ENCODE measurements around the gene SPIB.
"Not testable (repeated sequence)": the region's sequence is repeated elsewhere in the genome, so short reads cannot be mapped to it uniquely, and the experiment has no call there.

The SPIB gene

DNA sequence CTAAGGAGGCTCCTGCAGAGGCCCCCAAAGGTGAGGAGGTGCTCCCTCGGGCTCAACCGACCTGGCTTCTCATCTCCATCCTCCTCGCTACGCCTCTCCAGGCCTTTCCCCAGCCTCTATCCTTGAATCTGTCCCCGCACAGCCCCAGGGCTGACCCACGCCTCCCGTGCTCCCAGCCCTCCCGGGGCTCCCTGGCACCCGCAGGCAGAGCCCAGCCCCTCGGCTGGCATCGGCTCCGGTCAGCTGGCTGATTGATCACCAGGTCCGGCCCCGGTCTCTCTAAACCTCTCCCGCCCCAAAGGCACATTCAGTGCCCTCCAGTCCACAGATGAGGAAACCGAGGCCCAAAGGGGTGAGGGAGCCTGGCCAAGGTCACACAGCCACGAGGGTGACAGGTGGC, 16.5 kb downstream of the SPIB start:
- DNase-seq, result no peak

DNA sequence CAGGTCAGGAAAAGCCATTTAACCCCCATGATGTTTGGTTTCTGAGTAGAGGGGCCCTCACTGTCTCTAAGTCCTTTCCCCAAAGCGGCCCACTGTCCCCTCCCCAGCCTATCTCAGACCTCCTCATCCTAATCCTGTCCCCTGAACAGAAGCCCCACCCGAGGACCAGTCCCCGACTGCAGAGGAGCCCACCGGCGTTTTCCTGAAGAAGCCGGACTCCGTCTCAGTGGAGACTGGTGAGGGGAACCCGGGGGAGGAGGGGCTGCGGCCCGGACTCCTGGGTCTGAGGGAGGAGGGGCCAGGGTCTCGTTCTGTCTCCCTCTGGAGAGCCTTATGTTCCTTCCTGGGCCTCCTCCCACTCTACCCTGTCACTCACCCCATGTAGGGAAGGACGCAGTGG, 16.9 kb downstream of the SPIB start:
- DNase-seq, result no peak

- no peak for DNase-seq
Measured at GRCh38 chr19:50437862-50438449, 19.2 kb downstream of the SPIB start.

DNA sequence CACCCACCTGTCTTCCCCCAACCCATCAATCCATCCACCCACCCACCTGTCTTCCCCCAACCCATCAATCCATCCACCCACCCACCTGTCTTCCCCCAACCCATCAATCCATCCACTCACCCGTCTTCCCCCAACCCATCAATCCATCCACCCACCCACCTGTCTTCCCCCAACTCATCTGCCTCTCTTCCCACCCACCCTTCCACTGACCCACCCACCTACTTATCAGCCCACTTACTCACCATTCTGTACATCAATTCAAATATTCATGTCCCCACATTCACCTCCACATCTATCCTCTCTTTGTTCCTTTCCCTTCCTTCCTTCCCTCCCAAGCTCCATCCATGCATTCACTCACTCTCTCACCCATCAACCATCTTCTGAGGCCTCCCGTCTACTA, 20.4 kb downstream of the SPIB start:
- not testable (repeated sequence) for DNase-seq

DNA sequence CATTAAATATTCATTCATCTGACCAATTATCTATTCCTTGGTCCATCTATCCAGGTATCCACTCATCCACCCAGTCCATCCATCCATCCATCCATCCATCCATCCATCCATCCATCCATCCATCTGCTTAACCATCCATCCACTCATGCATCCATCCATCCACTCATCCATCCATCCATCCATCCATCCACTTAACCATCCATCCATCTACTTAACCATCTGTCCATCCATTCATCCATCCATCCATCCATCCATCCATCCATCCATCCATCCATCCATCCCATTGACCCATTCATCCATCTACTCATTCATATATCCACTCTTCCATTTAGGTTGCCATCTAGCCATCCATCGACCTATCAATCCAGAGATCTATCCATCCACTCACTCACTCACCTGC, 25.3 kb downstream of the SPIB start:
- DNase-seq, result no peak

DNA sequence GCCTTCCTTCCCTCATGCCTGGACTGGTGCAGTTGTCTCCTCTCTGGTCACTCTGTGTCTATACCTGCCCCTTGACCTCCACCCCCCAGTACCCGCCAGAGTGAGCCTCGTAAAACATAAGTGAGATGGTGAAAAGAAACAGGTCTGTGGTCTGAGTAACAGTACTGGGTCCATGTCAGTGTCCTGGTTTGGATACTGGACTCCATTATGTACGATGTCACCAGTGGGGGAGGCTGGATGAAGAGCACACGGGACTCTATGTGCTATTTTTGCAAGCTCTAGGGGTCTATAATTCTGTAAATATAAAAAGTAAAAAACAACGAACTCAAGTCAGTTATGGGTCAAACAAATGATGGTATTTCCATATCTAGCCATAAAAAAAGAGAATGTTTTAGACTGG, 28.3 kb downstream of the SPIB start:
- no peak for DNase-seq

- no peak for DNase-seq
Measured at GRCh38 chr19:50447750-50448149, 29.0 kb downstream of the SPIB start.

DNA sequence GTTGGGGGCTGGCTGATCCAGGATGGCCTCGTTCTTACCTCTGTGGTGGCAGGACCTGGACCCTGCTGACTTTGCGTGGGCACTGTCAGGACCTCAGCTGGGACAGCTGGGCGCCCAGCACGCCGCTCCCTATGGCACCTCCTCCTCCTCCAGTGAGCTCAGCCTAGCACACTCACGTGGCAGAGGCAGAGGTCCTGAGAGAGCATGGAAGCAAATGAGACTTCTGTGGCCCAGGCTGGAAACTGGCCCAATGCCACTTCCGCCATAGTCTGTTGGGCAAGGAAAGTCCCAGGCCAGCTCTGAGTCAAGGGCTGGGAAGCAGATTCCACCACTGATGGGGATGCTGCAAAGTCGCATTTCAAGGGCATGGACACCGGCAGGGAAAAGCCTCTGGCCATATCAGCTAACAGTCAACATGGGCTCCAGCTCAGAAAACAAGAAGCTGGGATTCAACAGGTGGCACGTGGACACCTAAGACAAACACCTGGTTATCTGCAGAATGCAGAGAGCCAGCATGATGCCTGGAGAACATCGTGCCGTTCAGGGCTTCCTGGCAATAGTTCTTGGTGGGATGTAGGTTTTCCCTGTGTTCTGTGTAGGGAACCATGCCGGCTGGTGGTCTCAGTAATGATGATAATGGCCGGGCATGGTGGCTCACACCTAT, 30.6 kb downstream of the SPIB start:
- no peak for DNase-seq

DNA sequence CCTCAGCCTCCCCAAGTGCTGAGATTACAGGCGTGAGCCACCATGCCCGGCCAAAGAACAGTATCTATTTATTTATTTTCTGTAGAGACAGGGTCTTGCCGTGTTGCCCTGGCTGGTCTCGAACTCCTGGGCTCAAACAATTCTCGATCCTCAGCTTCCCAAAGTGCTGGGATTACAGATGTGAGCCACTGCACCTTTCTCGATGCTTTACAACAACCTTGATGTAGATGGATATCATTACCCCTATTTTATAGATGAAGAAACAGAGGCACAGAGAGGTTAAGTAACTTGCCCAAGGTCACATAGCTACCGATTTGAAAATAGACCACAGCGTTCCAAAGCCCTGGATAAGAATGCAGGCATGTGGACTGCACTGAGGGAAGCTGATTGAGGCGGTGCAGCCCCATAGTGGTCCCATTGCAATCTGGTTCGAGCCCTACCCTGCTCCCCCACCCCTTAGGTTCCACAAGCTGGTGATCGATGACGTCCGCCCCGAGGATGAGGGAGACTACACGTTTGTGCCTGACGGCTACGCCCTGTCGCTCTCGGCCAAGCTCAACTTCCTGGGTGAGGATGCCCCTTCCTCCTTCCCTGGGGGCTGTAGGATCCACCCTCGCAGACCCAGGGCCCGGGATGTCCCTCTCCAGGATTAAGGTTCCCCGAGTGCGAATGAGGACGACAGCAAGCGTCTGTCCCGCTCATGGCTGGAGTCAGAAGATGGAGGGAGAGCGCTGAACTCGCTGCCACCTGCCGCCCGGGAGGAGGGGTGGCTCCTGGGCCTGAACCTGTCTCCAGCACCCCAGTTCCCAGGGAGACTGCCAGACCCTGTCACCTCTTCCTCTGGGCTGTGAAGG, 31.9 kb downstream of the SPIB start:
- no peak for DNase-seq

DNA sequence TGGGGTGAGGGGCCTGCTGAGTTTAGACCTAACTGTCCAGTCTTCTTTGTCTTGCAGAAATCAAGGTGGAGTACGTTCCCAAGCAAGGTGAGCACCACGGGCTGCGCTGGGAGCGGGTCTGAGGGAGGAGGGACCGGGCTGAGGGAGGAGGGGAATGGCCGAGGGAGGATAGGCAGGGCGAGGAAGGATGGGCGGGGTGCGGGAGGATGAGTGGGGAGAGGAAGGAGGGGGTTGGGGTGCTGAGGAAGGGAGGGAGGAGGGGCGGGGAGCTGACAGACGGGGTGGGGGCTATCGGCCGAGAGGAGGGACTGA, 32.4 kb downstream of the SPIB start:
- DNase-seq, result no peak

DNA sequence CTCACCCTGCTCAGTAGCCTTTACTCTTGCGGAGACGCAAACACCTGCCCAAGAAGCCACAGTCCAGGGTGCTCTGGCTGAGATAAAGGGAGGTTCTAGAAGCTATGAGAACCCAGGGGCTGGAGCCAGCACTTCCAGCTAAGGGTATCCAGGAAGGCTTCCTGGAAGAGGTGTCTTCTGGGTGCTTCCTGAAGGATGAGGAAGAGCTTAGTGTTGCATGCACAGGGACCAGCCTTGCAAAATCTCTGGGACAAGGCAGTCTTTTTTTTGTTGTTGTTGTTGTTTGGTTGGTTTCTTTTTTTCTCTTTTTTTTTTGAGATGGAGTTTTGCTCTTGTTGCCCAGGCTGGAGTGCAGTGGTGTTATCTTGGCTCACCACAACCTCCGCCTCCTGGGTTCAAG, 34.5 kb downstream of the SPIB start:
- no peak for DNase-seq

GRCh38 chr19:50455992-50456391, 37.3 kb downstream of the SPIB start:
- DNase-seq, result no peak

GRCh38 chr19:50457300-50457699, 38.6 kb downstream of the SPIB start:
- DNase-seq, result no peak

DNA sequence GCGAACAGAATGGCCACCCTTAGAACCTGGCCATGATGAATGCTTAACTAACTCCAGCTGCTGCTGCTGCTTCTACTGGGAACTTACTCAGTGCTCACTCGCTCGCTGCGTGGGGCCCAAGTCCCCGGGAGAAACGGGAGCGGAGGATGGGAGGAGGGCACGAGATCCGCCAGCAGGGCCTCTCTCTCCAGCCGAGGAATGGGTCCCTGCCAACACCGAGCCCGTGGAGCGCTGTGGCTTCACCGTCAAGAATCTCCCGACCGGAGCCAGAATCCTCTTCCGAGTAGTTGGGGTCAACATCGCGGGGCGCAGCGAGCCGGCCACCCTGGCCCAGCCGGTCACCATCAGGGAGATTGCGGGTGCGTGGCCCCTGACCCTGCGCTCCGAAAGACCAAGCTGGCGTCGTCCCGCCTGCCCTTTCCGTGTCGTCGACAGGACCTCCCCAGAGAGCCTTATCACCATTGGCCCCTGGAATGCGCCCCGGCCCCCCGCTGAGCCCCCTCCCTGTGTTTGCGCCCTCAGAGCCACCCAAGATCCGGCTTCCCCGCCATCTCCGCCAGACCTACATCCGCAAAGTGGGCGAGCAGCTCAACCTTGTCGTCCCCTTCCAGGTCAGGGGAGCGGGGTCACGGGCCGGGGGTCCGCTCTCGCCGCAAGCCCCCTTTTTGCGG, 39.8 kb downstream of the SPIB start:
- no peak for DNase-seq

GRCh38 chr19:50459067-50459456, 40.3 kb downstream of the SPIB start:
- no peak for DNase-seq

- no peak for DNase-seq
Measured at GRCh38 chr19:50459638-50460037, 40.9 kb downstream of the SPIB start.

GRCh38 chr19:50460161-50460765, 41.5 kb downstream of the SPIB start:
- DNase-seq, result no peak

DNA sequence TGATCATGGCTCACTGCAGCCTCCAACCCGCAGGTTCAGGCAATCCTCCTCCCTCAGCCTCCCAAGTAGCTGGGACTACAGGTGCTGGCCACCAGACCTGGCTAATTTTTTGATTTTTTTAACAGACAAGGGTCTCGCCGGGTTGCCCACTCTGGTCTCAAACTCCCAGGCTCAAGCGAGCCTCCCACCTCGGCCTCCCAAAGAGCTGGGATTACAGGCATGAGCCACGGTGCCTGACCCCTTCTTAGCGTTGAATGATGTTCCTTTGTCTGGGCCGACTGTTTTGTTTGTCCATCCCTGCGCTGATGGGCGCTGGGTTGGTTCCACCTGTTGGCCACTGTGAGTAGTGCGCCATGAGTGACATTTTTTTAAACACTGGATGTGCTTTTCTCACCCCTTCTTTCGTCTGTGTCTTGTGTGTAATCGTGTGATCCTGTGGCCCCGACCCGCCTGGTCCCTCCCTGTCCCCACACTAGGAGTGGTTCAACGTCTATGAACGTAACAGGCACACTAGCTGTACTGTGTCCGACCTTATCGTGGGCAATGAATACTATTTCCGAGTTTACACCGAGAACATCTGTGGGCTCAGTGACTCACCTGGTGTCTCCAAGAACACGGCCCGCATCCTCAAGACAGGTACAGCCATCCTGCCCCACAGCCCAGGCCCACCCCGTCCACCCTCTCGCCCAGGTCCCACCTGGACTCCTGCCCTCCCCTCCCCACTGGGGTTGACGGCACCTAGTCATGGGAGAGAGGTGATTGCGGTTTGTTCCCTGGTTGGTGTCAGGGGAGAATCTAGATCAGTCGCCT, 42.5 kb downstream of the SPIB start:
- peak in 37 of 56 donors; percentile 1 to 66 (median 17) for DNase-seq

DNA sequence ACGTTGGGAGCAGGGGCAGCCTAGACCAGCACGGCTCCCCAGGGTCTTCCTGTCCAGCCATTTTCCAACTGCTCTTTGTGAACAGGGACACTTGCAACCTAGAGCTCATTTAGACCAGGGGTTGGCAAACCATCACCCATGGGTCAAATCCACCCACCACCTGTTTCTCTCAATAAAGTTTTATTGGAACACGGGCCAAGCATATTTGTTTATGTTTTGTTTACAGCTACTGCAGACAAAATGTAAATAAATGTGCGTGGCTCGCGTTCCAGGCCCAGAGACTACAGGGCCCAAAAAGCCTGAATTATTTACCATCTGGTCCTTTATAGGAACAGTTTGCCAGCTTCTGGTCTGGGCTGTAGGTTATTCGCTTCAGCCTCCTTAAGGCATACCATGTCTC, 44.2 kb downstream of the SPIB start:
- DNase-seq, result no peak

DNA sequence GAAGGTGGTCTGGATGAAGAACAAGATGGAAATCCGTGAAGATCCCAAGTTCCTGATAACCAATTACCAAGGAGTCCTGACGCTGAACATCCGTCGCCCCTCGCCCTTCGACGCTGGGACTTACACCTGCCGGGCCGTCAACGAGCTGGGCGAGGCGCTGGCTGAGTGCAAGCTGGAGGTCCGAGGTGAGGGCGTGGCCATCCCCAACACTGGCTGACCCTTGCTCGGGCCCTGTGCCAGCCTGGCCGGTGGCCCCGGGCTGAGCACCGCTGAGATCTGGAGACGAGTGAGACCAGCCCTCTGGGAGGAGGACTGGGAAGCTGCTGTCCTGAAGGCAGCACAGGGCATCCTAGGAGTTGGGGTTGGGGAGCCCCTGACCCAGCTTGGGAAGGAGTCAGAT, 45.6 kb downstream of the SPIB start:
- no peak for DNase-seq

GRCh38 chr19:50465000-50465399, 46.3 kb downstream of the SPIB start:
- DNase-seq, result no peak
